ENCODE measurements around the gene ECEL1.
A peak's percentile ranks its signal among the peaks of the same experiment; 100 is the strongest.
"Not testable (repeated sequence)": the region's sequence is repeated elsewhere in the genome, so short reads cannot be mapped to it uniquely, and the experiment has no call there.

Gene ECEL1

GRCh38 chr2:232487385-232488096 is at the start of gene ECEL1:
TSS of gene ECEL1 (minus strand) at chr2:232487834. CDS start at chr2:232486653, 1,181 bp downstream.
- DNase-seq (ENCODE audit: low spot score), result no peak

GRCh38 chr2:232537079-232537478 is 49.4 kb upstream of the ECEL1 start:
- no peak for DNase-seq (ENCODE audit: low spot score)

- no peak for DNase-seq (ENCODE audit: low spot score)
Observed at GRCh38 chr2:232535761-232536530, 48.3 kb upstream of the ECEL1 start.

- DNase-seq (ENCODE audit: low spot score), result no peak
Observed at GRCh38 chr2:232534940-232535651, 47.5 kb upstream of the ECEL1 start.

DNA sequence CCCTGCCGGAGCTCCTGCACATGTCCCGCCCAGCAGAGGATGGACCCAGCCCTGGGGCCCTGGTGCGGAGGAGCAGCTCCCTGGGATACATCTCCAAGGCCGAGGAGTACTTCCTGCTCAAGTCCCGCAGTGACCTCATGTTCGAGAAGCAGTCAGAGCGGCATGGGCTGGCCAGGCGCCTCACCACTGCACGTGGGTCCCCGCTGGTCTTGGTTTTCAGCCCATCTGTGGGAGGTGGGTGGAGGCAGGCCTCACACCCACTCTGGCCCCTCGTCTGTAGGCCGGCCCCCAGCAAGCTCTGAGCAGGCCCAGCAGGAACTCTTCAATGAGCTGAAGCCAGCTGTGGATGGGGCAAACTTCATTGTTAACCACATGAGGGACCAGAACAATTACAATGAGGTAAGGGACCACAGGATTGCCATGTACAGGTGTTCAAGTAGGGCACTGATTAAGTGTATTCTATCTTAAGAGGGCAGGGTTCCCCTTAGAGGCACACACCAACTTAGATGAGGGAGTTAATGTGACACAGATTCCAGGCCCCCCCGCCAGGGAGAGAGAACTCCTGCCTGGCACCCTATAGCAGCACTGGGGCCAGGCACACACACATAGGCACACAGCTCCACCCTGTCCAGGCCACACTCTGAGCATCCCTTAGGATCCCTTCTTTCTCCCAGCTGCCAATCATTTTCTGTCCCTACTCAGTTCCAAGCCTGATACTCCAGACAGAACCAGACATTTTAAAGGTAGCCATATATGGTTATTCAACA is 46.5 kb upstream of the ECEL1 start:
- DNase-seq (ENCODE audit: low spot score), result no peak

DNA sequence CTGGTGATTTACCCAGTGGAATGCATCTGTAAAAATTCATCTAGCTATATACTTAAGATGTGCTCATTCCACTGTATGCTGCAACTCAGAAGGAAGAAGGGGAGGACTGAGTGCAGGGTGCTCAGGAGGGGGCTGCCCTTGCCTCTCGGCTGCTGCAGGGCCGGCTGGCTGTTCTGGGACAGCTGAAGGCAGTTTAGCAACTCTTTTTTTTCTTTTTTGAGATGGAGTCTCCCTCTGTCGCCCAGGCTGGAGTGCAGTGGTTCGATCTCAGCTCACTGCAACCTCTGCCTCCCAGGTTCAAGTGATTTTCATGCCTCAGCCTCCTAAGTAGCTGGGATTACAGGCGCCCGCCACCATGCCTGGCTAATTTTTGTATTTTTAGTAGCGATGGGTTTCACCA is 45.2 kb upstream of the ECEL1 start:
- DNase-seq (ENCODE audit: low spot score), result not testable (repeated sequence)

- DNase-seq (ENCODE audit: low spot score), result no peak
Observed at GRCh38 chr2:232532419-232532818, 44.8 kb upstream of the ECEL1 start.

DNA sequence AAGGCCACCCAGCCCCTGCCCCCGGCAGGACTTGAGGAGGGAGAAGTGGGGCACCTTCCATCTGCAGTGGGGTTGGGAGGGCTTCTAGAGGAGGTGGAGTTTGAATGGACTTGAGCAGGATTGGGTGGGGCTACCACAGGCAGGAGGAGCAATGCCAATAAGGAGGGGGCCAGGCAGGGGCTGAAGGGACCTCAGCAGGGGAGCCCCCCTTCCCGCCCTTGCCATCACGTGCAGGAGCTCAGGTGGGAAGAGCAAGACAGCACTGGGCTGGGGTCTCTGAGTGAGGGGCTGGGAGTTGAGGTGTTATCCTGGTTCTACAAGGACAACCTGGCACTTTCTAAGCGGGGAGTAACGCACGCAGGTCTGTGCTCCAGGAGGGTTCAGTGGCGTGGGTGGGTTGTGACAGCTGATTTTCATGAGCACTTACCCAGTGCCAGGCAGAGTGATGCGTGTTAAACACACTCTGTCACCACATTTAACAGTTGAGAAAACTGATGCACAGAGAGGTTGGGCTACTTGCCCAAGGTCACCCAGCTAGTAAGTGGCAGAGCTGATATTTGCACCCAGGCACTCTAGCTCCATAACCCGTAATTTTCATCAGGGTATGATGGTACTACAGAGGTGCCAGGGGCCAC is 43.1 kb upstream of the ECEL1 start:
- DNase-seq (ENCODE audit: low spot score), result no peak

DNA sequence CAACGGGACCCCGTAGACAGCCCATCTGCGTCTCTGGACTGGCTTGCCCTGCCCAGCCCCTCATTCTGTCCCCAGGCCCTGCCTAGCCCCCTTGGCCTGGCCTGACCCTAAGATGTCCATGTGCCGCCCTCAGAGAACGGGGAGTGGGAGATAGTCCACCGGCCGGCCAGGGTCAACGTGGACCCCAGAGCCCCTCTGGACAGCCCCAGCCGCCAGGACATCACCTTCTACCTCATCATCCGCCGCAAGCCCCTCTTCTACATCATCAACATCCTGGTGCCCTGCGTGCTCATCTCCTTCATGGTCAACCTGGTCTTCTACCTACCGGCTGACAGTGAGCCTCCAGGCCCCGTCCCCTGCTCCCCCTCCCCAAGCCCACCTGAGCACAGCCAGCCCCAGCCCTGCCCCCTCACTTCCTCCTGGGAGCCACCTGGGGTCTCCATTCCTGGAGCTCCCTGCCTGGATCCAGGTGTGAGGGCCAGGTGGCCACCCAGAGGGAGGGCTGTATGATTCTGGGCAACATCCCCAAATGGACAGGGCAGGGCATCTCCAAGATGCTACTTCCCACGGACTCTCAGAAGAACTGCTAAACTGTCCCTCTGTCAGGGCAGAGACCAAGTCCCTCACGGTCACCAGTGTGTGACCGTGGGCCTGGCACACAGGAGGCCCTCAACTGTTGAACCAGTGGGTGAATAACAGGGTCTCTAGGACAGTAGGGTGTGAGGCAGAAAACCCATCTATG is 42.3 kb upstream of the ECEL1 start:
- DNase-seq (ENCODE audit: low spot score), result no peak

DNA sequence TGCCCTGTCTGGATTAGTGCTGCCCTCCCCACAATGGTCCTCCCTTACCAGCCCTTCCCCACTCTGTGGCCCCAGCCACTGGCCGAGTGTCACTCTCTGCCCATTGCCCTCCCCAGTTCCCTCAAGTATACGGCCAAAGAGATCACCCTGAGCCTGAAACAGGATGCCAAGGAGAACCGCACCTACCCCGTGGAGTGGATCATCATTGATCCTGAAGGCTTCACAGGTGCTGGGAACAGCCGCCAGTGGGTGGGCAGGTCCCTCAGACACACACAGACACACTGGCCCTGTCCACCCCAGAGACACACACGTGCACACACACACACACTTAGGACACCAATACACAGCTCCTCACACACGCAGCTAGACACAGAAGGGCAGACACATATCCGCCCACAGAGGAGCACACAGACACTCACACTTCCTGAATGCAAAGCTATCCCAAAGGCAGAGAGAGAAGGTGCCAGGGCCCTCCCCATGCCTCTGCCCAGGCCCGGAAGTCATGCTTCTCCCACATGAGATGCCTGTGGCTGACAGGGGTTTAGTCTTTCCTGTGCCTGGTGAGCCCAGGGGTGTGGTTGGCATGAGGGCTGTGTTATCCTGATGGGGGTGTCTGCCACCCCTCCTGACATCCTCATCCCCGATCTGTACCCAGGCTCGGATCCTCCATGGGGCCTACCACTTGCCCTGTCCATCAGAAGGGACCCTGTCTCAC is 41.3 kb upstream of the ECEL1 start:
- DNase-seq (ENCODE audit: low spot score), result no peak

GRCh38 chr2:232527905-232528470 is 40.4 kb upstream of the ECEL1 start:
- DNase-seq (ENCODE audit: low spot score), result no peak

- DNase-seq (ENCODE audit: low spot score), result no peak
Observed at GRCh38 chr2:232526372-232526941, 38.8 kb upstream of the ECEL1 start.

DNA sequence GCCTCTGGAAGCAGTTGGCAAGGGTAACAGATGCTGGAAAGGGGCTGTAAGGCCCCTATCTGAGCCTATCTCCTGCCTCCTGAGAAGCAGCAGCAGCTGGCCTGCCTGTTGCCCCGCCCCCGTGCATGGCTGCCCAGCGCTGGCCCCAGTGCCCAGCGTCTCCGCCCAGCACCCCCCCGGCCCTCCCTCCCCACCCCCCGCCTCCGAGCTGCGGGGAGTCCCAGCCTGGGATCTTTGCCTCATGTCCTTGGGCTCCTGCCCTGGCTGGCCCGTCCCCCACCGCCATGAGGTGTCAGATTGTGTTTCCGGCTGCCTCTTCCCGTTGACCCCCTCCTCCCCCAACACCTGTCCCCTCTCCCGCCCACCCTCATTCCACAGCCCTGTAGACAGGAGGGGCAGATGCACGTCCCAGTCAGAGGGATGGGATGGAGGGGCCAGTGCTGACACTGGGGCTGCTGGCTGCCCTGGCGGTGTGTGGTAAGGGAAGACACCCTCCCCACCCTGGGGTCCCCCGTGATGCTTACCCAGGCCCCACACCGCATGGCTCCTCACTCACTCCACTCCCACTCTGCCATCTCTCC is 38.2 kb upstream of the ECEL1 start, which contains the start of gene CHRND:
Gene CHRND (plus strand): TSS at position 370 of the 581 bp plus-strand sequence. CDS start 56 bp downstream, at position 426.
- no peak for DNase-seq (ENCODE audit: low spot score)

GRCh38 chr2:232525199-232525598 is 37.6 kb upstream of the ECEL1 start:
- no peak for DNase-seq (ENCODE audit: low spot score)

- no peak for DNase-seq (ENCODE audit: low spot score)
Observed at GRCh38 chr2:232524771-232525170, 37.1 kb upstream of the ECEL1 start.

GRCh38 chr2:232523682-232524597 is 36.3 kb upstream of the ECEL1 start:
- DNase-seq (ENCODE audit: low spot score), result peak; percentile 91

- no peak for DNase-seq (ENCODE audit: low spot score)
Observed at GRCh38 chr2:232523402-232523681, 35.7 kb upstream of the ECEL1 start.

All from HuH-7.5 (cell line).